Mucosa of rectum (tissue), 2 donors: ENCODE results near the gene ANTXR1.
A peak's percentile ranks its signal among the peaks of the same experiment; 100 is the strongest.
"Not testable (repeated sequence)": the region's sequence is repeated elsewhere in the genome, so short reads cannot be mapped to it uniquely, and the experiment has no call there.

Experiments used
- H3K27ac ChIP-seq, 2 donors: one replicate each; pipeline ENCODE4 v1.7.0; 2013; ENCODE audit warnings: inconsistent platforms in 2 of 2, low read depth in 2 of 2, low read length in 2 of 2
- H3K27me3 ChIP-seq, 2 donors: one replicate each; pipeline ENCODE4 v1.7.0; 2013; ENCODE audit warnings: low read length in 2 of 2; ENCODE audit not compliant: control insufficient read depth in 2 of 2, insufficient read depth in 2 of 2
- H3K36me3 ChIP-seq, 2 donors: one replicate each; pipeline ENCODE4 v1.7.0; 2013; ENCODE audit warnings: low read length in 2 of 2; ENCODE audit not compliant: control insufficient read depth in 2 of 2, insufficient read depth in 2 of 2
- H3K4me1 ChIP-seq, 2 donors: one replicate each; pipeline ENCODE4 v1.7.0; 2013; ENCODE audit warnings: low read length in 2 of 2, mild to moderate bottlenecking in 1 of 2; ENCODE audit not compliant: control insufficient read depth in 2 of 2, insufficient read depth in 2 of 2
- H3K4me3 ChIP-seq, 2 donors: one replicate each; pipeline ENCODE4 v1.7.0; 2013; ENCODE audit warnings: low read length in 2 of 2
- H3K9ac ChIP-seq, 2 donors: one replicate each; pipeline ENCODE4 v1.7.0; 2013; ENCODE audit warnings: low read length in 2 of 2, low read depth in 1 of 2, mild to moderate bottlenecking in 1 of 2
- H3K9me3 ChIP-seq, 2 donors: one replicate each; pipeline ENCODE4 v1.7.0; 2013; ENCODE audit warnings: low read length in 2 of 2; ENCODE audit not compliant: control insufficient read depth in 2 of 2
- donor health status: healthy.
- donor health status: Normal muscosa, but diverticular disease.

ANTXR1 gene

GRCh38 chr2:69222953-69223658, 210.1 kb downstream of the ANTXR1 start:
- no peak overlapping the region for H3K9ac ChIP-seq
- no peaks in the 10 kb centered on the region for H3K36me3 ChIP-seq
- no peaks in the 10 kb centered on the region for H3K9me3 ChIP-seq
- no peaks in the 10 kb centered on the region for H3K27me3 ChIP-seq
- no peak overlapping the region for H3K4me3 ChIP-seq
- peaks cover 10 to 31% of the 10 kb centered on the region in 2 donors for H3K4me1 ChIP-seq
- peak overlapping the region; percentile 72 to 76 for H3K27ac ChIP-seq

GRCh38 chr2:69223759-69224511, 211.0 kb downstream of the ANTXR1 start:
- Histone ChIP-seq H3K9me3 (no peaks in the 10 kb centered on the region), H3K4me1 (peaks cover 10 to 31% of the 10 kb centered on the region in 2 donors), H3K27ac (peak overlapping the region; percentile 72 to 76), H3K27me3 (no peaks in the 10 kb centered on the region), H3K9ac (no peak overlapping the region), H3K36me3 (no peaks in the 10 kb centered on the region), H3K4me3 (peak overlapping the region in 1 of 2 donors; percentile 48)

GRCh38 chr2:69224512-69224837, 211.5 kb downstream of the ANTXR1 start:
- peak overlapping the region; percentile 54 to 72 for H3K27ac ChIP-seq

GRCh38 chr2:69225933-69226332, 213.0 kb downstream of the ANTXR1 start:
- H3K27me3 ChIP-seq, result no peaks in the 10 kb centered on the region
- H3K9ac ChIP-seq, result no peak overlapping the region
- no peaks in the 10 kb centered on the region for H3K9me3 ChIP-seq
- H3K4me1 ChIP-seq, result peaks cover 10 to 31% of the 10 kb centered on the region in 2 donors
- no peak overlapping the region for H3K4me3 ChIP-seq
- no peaks in the 10 kb centered on the region for H3K36me3 ChIP-seq
- no peak overlapping the region for H3K27ac ChIP-seq

More at GRCh38 chr2:69224512-69224837, 211.5 kb downstream of the ANTXR1 start:
- Histone ChIP-seq H3K36me3 (no peaks in the 10 kb centered on the region), H3K4me3 (no peak overlapping the region), H3K27me3 (no peaks in the 10 kb centered on the region), H3K4me1 (peaks cover 10 to 31% of the 10 kb centered on the region in 2 donors), H3K9ac (no peak overlapping the region), H3K9me3 (no peaks in the 10 kb centered on the region)

GRCh38 chr2:69226903-69227302, 213.9 kb downstream of the ANTXR1 start:
- Histone ChIP-seq H3K9ac (no peak overlapping the region), H3K4me1 (peaks cover 10 to 29% of the 10 kb centered on the region in 2 donors), H3K9me3 (no peaks in the 10 kb centered on the region)

GRCh38 chr2:69227716-69228115, 214.7 kb downstream of the ANTXR1 start:
- no peak overlapping the region for H3K9ac ChIP-seq
- no peaks in the 10 kb centered on the region for H3K36me3 ChIP-seq
- no peaks in the 10 kb centered on the region for H3K9me3 ChIP-seq
- peaks cover 8 to 21% of the 10 kb centered on the region in 2 donors for H3K4me1 ChIP-seq
- no peak overlapping the region for H3K4me3 ChIP-seq
- no peak overlapping the region for H3K27ac ChIP-seq
- H3K27me3 ChIP-seq, result no peaks in the 10 kb centered on the region

More at GRCh38 chr2:69226903-69227302, 213.9 kb downstream of the ANTXR1 start:
- H3K4me3 ChIP-seq, result no peak overlapping the region
- no peaks in the 10 kb centered on the region for H3K36me3 ChIP-seq
- H3K27ac ChIP-seq, result no peak overlapping the region
- H3K27me3 ChIP-seq, result no peaks in the 10 kb centered on the region

- not testable (repeated sequence) for H3K9me3 ChIP-seq, H3K4me1 ChIP-seq, H3K9ac ChIP-seq, H3K27me3 ChIP-seq, H3K4me3 ChIP-seq, H3K27ac ChIP-seq, H3K36me3 ChIP-seq
Measured at GRCh38 chr2:69230946-69231345, 218.0 kb downstream of the ANTXR1 start.

GRCh38 chr2:69231612-69232277, 218.8 kb downstream of the ANTXR1 start:
- Histone ChIP-seq H3K4me1 (peaks cover 0 to 1% of the 10 kb centered on the region in 2 donors), H3K27ac (no peak overlapping the region), H3K36me3 (no peaks in the 10 kb centered on the region), H3K27me3 (no peaks in the 10 kb centered on the region), H3K9ac (no peak overlapping the region), H3K9me3 (no peaks in the 10 kb centered on the region), H3K4me3 (no peak overlapping the region)

- H3K9ac ChIP-seq, H3K27me3 ChIP-seq, H3K27ac ChIP-seq, H3K36me3 ChIP-seq, H3K4me1 ChIP-seq, H3K4me3 ChIP-seq, H3K9me3 ChIP-seq: not testable (repeated sequence)
Measured at GRCh38 chr2:69235835-69236234, 222.9 kb downstream of the ANTXR1 start.

GRCh38 chr2:69237070-69237670, 224.2 kb downstream of the ANTXR1 start:
- Histone ChIP-seq H3K36me3 (no peaks in the 10 kb centered on the region), H3K4me1 (peaks cover 7 to 12% of the 10 kb centered on the region in 2 donors), H3K27ac (peak overlapping the region in 1 of 2 donors; percentile 19), H3K4me3 (no peak overlapping the region), H3K9me3 (no peaks in the 10 kb centered on the region), H3K27me3 (no peaks in the 10 kb centered on the region), H3K9ac (no peak overlapping the region)
